ENCODE measurements around the gene FKBP2. TPM values are rescaled to one million over a fixed set of nuclear protein-coding genes. Genes with fewer than 3 reads are reported as not detected.

The FKBP2 gene
- total RNA-seq, 1 donor from 2014 or later, result 30.6 TPM

DNA sequence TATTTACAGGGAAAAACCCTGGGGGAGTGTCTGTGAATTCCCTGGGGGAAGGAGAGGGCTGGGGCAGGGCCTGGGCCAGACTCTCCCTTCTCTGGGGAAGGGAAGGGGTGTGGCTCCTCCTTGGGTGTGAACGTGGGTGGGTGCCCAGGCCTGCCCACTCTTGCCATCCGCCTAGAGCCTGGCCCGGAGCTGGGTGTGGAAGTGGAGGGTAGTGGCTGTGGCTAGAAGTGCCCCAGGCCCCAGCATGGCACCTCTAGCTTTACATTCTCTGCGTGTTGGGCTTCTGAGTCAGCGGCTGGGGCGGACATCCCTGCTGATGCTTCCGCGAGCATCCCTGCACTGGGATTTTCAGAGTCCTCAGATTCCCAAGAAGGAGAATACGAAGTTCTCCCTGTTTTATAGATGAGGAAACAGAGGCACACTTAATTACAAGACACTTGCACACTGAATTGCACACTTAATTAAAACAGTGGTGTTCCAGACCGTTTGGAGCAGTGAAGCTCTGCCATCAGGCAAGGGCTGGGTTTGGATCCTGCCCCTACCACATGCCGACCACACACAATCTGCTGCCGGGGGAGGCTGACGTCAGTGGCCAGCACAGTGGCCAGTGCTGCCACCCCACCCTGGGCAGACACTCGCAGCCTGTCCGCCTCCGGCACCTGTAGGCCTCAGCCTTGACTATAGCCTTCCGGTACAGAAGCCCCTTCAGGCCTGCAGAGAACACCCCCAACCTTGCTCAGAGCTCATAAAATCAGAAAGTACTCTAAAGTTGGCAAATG lies 35.9 kb downstream of the FKBP2 start:
- peaks cover 17% of the 10 kb centered on the region for H3K36me3 Mint-ChIP-seq (ENCODE audit: low read depth)
- no peak overlapping the region for H3K4me3 Mint-ChIP-seq
- no peaks in the 10 kb centered on the region for H3K9me3 Mint-ChIP-seq
- intact Hi-C loops (cut with micrococcal nuclease), result no loop called here
- no peak overlapping the region for H3K27ac Mint-ChIP-seq
- peaks cover 11% of the 10 kb centered on the region for H3K4me1 Mint-ChIP-seq
- H3K27me3 Mint-ChIP-seq, result no peaks in the 10 kb centered on the region
- no peak for DNase-seq

DNA sequence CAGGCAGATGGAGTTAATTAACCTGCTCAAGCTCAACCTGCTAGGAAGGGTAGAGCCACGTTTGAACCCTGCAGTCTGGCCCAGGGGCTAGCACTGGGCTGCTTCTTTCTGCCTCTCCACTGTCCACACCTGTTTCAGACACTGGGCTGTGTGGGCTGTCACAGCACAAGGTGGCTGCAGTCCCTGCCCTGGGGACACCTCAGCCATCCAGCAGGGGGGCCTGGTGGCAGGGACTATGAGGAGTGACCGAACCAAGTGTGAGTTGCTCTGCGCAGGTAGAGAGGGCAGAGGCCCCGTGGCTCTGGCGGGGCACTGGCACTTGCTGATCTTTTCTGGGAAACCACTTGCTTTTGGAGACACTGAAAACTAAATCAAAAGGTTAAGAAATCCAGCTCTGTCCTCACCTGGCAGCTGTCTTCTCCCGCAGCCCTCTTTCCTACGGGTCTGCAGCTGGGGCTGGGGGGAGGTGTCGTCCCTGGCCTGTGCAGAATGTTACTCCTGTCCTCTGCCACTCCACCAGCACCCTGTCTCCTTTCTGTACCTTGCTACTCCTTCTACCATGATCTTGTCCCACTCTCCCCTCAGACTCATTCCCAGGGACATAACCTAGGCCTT lies 37.8 kb downstream of the FKBP2 start:
- Mint-ChIP-seq H3K27ac (no peak overlapping the region), H3K4me3 (no peak overlapping the region), H3K9me3 (no peaks in the 10 kb centered on the region), H3K27me3 (no peaks in the 10 kb centered on the region), H3K36me3 (ENCODE audit: low read depth) (peaks cover 22% of the 10 kb centered on the region), H3K4me1 (peaks cover 12% of the 10 kb centered on the region)
- intact Hi-C loops (cut with micrococcal nuclease), result no loop called here
- DNase-seq, result no peak

DNA sequence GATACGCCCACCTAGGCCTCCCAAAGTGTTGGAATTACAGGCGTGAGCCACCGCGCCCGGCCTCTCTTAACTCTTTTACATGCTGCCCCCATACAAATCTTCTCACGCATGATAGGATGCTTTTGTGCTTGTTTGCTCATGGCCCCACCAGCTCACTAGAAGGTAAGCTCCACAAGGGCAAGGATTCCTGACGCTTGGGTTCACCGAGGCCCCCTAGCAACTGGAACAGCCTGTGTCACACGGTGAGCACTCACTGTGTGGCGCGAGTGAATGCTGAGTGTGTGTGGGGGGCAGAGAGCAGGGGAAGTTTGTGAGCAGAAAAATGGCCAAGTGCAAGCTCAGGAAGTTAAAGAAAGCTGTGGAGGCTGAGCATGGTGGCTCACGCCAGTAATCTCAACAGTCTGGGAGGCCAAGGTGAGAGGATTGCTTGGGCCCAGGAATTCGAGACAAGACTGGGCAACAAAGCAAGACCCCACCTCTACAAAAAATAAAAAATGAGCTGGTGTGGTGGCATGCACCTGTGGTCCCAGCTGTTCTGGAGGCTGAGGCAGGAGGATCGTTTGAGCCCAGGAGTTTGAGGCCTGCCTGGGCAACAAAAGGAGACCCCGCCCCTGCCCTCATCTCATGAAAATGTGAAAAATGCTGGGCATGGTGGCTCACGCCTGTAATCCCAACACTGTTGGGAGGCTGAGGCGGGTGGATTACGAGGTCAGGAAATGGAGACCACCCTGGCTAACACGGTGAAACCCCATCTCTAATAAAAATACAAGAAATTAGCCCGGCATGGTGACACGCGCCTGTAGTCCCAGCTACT lies 41.3 kb downstream of the FKBP2 start:
- DNase-seq, result no peak
- Mint-ChIP-seq H3K9me3 (no peaks in the 10 kb centered on the region), H3K4me3 (no peak overlapping the region), H3K27me3 (no peaks in the 10 kb centered on the region), H3K4me1 (peaks cover 21% of the 10 kb centered on the region), H3K36me3 (ENCODE audit: low read depth) (peaks cover 22% of the 10 kb centered on the region), H3K27ac (no peak overlapping the region)
- intact Hi-C loops (cut with micrococcal nuclease), result no loop called here

DNA sequence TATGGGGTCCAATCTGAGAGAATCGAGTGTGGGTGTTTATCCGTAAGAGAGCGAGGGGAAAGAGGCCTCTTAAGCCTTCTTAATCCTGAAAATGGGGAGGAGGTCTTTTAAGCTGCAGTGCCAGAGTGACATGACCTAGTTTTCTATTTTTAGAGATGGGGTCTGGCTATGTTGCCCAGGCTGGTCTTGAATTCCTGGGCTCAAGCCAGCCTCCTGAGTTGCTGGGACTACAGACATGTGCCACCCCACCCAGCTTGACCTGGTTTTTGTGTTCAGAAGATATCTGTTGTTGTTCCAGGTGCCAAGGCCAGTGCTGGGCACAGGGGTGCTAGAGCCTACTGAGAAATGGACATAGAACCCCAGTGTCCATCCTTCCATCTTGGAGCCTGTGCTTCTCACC lies 42.2 kb downstream of the FKBP2 start:
- peak overlapping the region; percentile 59 for H3K4me3 Mint-ChIP-seq
- intact Hi-C loops (cut with micrococcal nuclease), result no loop called here

DNA sequence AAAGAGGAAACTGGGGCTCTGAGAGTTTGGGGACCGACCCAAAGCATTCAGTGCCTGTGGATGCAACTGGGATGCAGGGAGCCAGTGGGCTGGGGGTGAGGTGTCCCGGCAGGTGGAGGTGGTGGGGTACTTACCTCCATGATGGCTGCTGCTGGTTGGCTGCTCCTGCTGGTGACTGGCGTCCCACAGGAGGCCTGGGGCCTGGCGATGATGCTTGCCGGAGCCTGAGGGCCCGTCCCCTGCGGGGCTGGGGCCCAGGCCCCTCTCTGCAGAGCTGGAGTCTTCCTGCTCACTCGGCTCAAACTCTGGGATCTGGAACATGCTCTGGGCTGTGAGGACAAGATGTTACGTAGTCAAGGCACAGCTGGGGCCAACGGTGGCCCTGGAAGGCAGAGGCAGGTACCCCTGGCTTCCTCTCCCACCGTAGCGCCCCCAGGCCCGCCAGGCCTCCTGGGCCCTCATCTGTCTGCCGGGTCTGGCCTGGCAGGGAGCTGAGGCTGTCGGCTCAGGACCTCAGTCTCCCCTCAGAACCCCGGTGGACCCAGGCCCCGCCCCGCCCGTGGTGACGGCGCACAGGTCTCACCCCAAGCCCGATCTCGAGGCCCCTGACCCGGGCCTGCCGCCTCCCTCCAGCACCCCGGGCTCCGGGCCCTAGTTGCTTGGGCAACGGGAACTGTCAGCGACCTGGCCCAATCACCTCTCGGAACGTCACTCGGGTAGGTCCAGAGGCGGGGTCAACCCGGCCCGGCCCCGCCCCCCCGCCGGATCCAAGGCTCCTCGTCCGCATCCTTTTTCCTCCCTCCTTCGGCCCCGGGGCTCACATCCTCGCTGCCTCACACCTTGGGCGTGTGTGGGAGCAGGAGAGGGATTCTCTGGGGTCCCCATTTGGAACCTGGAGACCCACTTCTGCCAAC lies 43.4 kb downstream of the FKBP2 start, which contains the start of gene BAD:
Gene BAD (minus strand): TSS at position 618 of the 914 bp plus-strand sequence. CDS start 297 bp downstream, at position 321.
- Mint-ChIP-seq H3K9me3 (no peaks in the 10 kb centered on the region), H3K4me3 (peak within 1 kb of the TSS; percentile 89), H3K4me1 (peaks cover 17% of the 10 kb centered on the region), H3K27me3 (no peaks in the 10 kb centered on the region), H3K36me3 (ENCODE audit: low read depth) (peaks cover 19% of the 10 kb centered on the region), H3K27ac (peak within 1 kb of the TSS; percentile 94)
- DNase-seq, result peak; percentile 97
- intact Hi-C loops (cut with micrococcal nuclease), result loop anchor here (2.0 kb wide), 1 partner anchor 44 kb away; the partner anchor contains the start of gene FKBP2

More for the DNA sequence above, 42.2 kb downstream of the FKBP2 start:
- DNase-seq, result peak; percentile 59
- Mint-ChIP-seq H3K27ac (peak overlapping the region; percentile 62), H3K9me3 (no peaks in the 10 kb centered on the region), H3K36me3 (ENCODE audit: low read depth) (peaks cover 22% of the 10 kb centered on the region), H3K4me1 (peaks cover 21% of the 10 kb centered on the region), H3K27me3 (no peaks in the 10 kb centered on the region)

DNA sequence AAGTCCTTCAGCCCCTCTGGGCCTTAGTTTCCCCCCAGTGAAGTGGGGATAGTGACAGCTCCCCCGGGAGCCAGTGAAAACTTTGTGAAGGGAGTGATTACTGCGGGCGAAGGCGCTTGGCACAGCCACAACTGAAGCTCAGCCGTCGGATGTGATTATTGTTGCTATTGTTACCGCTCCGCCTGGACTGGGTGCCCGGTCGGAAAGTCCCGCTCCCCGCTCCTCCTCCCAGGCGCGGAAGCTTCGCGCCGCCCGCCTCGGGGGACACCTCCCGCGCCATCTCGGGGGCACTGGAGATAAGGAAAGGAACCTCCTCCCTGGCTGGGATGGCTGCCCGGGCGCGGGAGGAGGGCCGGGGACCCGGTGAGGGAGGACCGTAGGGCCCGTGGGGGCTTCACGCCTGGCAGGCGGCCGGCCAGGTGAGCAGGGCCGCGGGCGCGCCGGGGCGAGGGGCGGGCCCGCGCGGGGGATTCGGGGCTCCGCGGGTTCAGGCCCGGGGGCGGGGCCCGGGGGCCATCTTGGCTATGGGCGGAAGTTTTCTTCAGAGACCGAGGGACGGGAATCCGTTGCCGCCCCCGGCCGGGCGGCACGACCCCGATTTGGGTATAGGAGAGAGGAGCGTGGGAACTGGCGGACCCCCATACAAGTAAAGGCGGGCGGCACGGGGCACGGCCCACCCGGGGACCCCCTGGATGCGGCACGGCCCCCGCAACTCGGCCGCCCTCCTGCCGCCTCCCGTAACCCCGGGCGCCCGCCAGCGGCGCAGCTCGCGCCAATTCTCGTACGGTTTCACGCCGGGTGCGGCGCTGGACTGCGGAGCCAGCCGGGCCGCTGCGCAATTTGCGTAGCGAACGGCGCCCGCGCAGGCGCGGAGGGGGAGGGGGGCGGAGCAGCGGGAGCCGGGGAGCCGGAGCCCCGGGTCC lies 44.3 kb downstream of the FKBP2 start, which contains the start of gene GPR137:
Gene GPR137 (plus strand): TSS at position 887 of the 923 bp plus-strand sequence. CDS start 677 bp downstream, outside the sequence.
- H3K4me3 Mint-ChIP-seq, result peak within 1 kb of the TSS; percentile 89
- H3K36me3 Mint-ChIP-seq (ENCODE audit: low read depth), result peaks cover 20% of the 10 kb centered on the region
- peaks cover 2% of the 10 kb centered on the region for H3K27me3 Mint-ChIP-seq
- peak within 1 kb of the TSS; percentile 94 for H3K27ac Mint-ChIP-seq
- H3K9me3 Mint-ChIP-seq, result no peaks in the 10 kb centered on the region
- DNase-seq, result peak; percentile 98
- intact Hi-C loops (cut with micrococcal nuclease), result loop anchor here (1.0 to 2.0 kb wide), 4 partner anchors 15 to 44 kb away; partner anchors contain the start of genes FKBP2 and PRDX5
- H3K4me1 Mint-ChIP-seq, result peaks cover 17% of the 10 kb centered on the region

DNA sequence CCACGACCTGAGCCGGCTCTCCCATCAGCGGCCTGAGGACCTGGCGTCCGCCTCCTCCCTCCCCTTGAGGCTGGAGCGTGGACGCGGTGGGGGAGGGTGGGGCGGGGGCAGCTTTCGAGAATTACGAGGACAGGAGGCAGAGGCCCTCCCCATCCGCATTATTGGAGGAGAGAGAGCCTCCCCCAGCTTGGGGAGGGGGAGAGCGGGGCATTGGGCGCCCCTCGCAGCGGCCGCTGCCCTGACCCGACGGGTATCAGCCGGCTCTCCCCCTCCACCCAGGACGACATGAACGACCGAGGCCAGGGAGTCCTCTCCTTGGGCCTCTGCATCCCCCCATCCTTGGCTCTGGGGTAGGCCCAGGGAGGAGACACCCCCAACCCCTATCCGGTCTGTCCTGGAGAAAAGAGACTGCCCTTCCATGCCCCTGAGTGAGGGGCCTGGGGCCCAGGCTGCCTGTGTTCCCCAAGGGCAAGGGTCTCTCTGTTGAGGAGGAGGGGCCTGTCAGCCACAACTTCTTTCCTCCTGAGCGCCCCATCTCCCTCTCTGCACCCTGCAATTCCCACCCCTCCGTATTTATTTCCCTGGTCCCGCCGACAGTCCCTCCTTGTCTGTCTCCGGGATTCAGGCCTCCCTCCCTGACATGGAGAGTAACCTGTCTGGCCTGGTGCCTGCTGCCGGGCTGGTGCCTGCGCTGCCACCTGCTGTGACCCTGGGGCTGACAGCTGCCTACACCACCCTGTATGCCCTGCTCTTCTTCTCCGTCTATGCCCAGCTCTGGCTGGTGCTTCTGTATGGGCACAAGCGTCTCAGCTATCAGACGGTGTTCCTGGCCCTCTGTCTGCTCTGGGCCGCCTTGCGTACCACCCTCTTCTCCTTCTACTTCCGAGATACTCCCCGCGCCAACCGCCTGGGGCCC lies 45.2 kb downstream of the FKBP2 start:
- Mint-ChIP-seq H3K36me3 (ENCODE audit: low read depth) (peaks cover 20% of the 10 kb centered on the region), H3K9me3 (no peaks in the 10 kb centered on the region), H3K4me3 (peak overlapping the region; percentile 89), H3K27me3 (peaks cover 9% of the 10 kb centered on the region), H3K27ac (peak overlapping the region; percentile 84), H3K4me1 (peaks cover 19% of the 10 kb centered on the region)
- intact Hi-C loops (cut with micrococcal nuclease), result loop anchor here (1.0 to 2.0 kb wide), 4 partner anchors 16 to 45 kb away; partner anchors contain the start of genes FKBP2 and PRDX5
- DNase-seq, result peak; percentile 75

DNA sequence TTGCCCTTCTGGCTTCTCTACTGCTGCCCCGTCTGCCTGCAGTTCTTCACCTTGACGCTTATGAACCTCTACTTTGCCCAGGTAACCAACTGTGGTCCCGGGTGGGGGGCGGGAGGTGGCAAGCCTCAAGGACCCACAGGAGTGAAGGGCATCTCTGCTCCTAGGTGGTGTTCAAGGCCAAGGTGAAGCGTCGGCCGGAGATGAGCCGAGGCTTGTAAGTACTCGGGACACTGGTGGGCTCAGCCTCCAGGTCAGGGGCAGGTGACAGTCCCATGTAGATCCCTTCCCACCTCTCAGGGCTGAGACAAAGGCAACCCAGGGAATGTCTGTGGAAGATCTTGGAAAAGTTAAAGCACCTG lies 45.9 kb downstream of the FKBP2 start:
- peak; percentile 59 for DNase-seq
- Mint-ChIP-seq H3K27ac (peak overlapping the region; percentile 84), H3K9me3 (no peaks in the 10 kb centered on the region), H3K4me3 (peak overlapping the region; percentile 87), H3K27me3 (peaks cover 9% of the 10 kb centered on the region), H3K4me1 (peaks cover 18% of the 10 kb centered on the region), H3K36me3 (ENCODE audit: low read depth) (peaks cover 14% of the 10 kb centered on the region)
- intact Hi-C loops (cut with micrococcal nuclease), result no loop called here

DNA sequence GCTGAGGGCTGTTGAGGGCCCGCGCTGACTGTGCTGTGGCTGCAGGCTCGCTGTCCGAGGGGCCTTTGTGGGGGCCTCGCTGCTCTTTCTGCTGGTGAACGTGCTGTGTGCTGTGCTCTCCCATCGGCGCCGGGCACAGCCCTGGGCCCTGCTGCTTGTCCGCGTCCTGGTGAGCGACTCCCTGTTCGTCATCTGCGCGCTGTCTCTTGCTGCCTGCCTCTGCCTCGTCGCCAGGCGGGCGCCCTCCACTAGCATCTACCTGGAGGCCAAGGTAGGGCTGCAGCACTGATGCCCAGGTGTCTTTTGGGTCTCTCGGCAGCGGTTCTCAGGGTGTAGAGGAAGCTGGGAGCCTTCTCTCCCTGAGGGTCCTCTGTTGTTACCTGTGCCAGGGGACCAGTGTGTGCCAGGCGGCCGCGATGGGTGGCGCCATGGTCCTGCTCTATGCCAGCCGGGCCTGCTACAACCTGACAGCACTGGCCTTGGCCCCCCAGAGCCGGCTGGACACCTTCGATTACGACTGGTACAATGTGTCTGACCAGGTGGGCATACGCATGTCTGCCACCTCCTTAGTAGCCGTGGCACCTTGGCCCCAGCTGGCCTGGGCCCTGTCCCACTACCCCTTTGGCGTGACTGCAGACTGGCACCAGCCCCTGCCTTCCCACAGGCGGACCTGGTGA lies 46.9 kb downstream of the FKBP2 start:
- H3K9me3 Mint-ChIP-seq, result no peaks in the 10 kb centered on the region
- H3K36me3 Mint-ChIP-seq (ENCODE audit: low read depth), result peaks cover 10% of the 10 kb centered on the region
- no peak overlapping the region for H3K4me3 Mint-ChIP-seq
- no peak overlapping the region for H3K27ac Mint-ChIP-seq
- H3K27me3 Mint-ChIP-seq, result peaks cover 13% of the 10 kb centered on the region
- intact Hi-C loops (cut with micrococcal nuclease), result no loop called here
- H3K4me1 Mint-ChIP-seq, result peaks cover 18% of the 10 kb centered on the region
- no peak for DNase-seq

DNA sequence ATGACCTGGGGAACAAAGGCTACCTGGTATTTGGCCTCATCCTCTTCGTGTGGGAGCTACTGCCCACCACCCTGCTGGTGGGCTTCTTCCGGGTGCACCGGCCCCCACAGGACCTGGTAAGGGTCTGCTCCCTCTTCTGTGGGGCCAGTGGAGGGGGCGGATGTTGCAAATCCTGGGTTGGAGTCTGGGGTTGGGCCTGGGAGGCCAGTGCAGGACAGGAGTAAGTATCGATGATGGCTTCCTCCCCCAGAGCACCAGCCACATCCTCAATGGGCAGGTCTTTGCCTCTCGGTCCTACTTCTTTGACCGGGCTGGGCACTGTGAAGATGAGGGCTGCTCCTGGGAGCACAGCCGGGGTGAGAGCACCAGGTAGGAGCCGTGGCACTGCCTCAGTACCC lies 47.5 kb downstream of the FKBP2 start:
- H3K4me3 Mint-ChIP-seq, result no peak overlapping the region

DNA sequence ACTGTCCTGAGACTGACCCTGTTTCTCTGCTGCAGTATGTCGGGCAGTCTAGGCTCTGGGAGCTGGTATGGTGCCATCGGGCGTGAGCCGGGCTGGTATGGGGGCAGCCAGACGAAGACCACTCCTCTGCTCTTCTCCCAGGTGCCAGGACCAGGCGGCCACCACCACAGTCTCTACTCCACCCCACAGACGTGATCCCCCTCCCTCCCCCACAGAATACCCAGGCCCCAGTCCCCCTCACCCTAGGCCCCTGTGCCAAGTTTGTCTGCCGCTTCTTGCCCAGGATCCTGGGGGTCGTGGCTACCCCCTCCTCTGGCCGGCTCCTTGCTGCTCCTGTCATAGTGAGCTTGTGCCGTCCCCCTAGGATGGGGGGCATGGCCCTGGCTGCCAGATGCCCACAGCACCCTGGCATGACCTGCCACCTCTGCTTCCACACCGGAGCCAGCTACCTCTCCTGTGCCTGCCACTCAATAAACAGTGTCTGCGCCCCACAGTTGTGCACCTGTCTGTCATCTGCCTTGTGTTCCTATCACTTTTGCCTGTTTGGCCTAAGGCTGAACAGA lies 48.2 kb downstream of the FKBP2 start:
- Mint-ChIP-seq H3K27me3 (peaks cover 25% of the 10 kb centered on the region), H3K9me3 (no peaks in the 10 kb centered on the region), H3K4me1 (peaks cover 14% of the 10 kb centered on the region), H3K4me3 (no peak overlapping the region), H3K27ac (no peak overlapping the region), H3K36me3 (ENCODE audit: low read depth) (peaks cover 8% of the 10 kb centered on the region)
- no peak for DNase-seq
- intact Hi-C loops (cut with micrococcal nuclease), result no loop called here

More for the DNA sequence above, 47.5 kb downstream of the FKBP2 start:
- peaks cover 8% of the 10 kb centered on the region for H3K36me3 Mint-ChIP-seq (ENCODE audit: low read depth)
- peaks cover 18% of the 10 kb centered on the region for H3K27me3 Mint-ChIP-seq
- no peak for DNase-seq
- peaks cover 16% of the 10 kb centered on the region for H3K4me1 Mint-ChIP-seq
- no peaks in the 10 kb centered on the region for H3K9me3 Mint-ChIP-seq
- H3K27ac Mint-ChIP-seq, result no peak overlapping the region
- intact Hi-C loops (cut with micrococcal nuclease), result no loop called here
